Activated naive CD4-positive, alpha-beta T cell treated with anti-CD3 and anti-CD28 coated beads, Interleukin-2, amount 10 ng/mL, durations not matched to agents 7 days and 5 days (primary cell): ENCODE measurements around the gene SLC22A12.
"Not testable (repeated sequence)": the region's sequence is repeated elsewhere in the genome, so short reads cannot be mapped to it uniquely, and the experiment has no call there.

Source experiments
- CTCF ChIA-PET: fragments of 350-600 bp; sonication (Branson Sonifier 250); formaldehyde crosslinking; loops from one replicate; lab custom pipeline; 2021; ENCODE audit warnings: antibody characterized with exemption; lab: Charles Lee
- DNase-seq: peaks from one replicate; pipeline ENCODE4 v3.0.0-alpha.2; 2020
- H3K27ac Mint-ChIP-seq: one replicate; pipeline ENCODE4 v1.8.0; 2021; ENCODE audit warnings: mild to moderate bottlenecking, moderate library complexity, mixed read lengths
- H3K27me3 Mint-ChIP-seq: one replicate; pipeline ENCODE4 v1.8.0; 2021; ENCODE audit warnings: mild to moderate bottlenecking, mixed read lengths
- H3K36me3 Mint-ChIP-seq: one replicate; pipeline ENCODE4 v1.8.0; 2021; ENCODE audit warnings: mixed read lengths
- H3K4me1 Mint-ChIP-seq: one replicate; pipeline ENCODE4 v1.8.0; 2021; ENCODE audit warnings: mixed read lengths
- H3K4me3 Mint-ChIP-seq: one replicate; pipeline ENCODE4 v1.8.0; 2021; ENCODE audit warnings: mild to moderate bottlenecking, moderate library complexity, mixed read lengths
- H3K9me3 Mint-ChIP-seq: one replicate; pipeline ENCODE4 v1.8.0; 2021; ENCODE audit warnings: mixed read lengths

Gene SLC22A12

GRCh38 chr11:64591257-64592233 is 525 bp downstream of the SLC22A12 start:
- peaks cover 13% of the 10 kb centered on the region for H3K27me3 Mint-ChIP-seq
- CTCF ChIA-PET = no interaction called here
- peaks cover 6% of the 10 kb centered on the region for H3K9me3 Mint-ChIP-seq
- DNase-seq = no peak
- H3K27ac Mint-ChIP-seq = no peak overlapping the region
- no peaks in the 10 kb centered on the region for H3K4me1 Mint-ChIP-seq
- no peak overlapping the region for H3K4me3 Mint-ChIP-seq
- H3K36me3 Mint-ChIP-seq = no peaks in the 10 kb centered on the region

- CTCF ChIA-PET = no interaction called here
- no peak for DNase-seq
- Mint-ChIP-seq H3K27ac (no peak overlapping the region), H3K27me3 (peaks cover 14% of the 10 kb centered on the region), H3K9me3 (peaks cover 6% of the 10 kb centered on the region), H3K4me1 (no peaks in the 10 kb centered on the region), H3K4me3 (no peak overlapping the region), H3K36me3 (no peaks in the 10 kb centered on the region)
Measured at GRCh38 chr11:64592234-64592615, 1.2 kb downstream of the SLC22A12 start.

- no peak for DNase-seq
- no peaks in the 10 kb centered on the region for H3K4me1 Mint-ChIP-seq
- no peaks in the 10 kb centered on the region for H3K36me3 Mint-ChIP-seq
- H3K9me3 Mint-ChIP-seq = peaks cover 6% of the 10 kb centered on the region
- H3K27me3 Mint-ChIP-seq = peaks cover 12% of the 10 kb centered on the region
- H3K27ac Mint-ChIP-seq = no peak overlapping the region
- H3K4me3 Mint-ChIP-seq = no peak overlapping the region
- CTCF ChIA-PET = no interaction called here
Measured at GRCh38 chr11:64592656-64593055, 1.6 kb downstream of the SLC22A12 start.

- Mint-ChIP-seq H3K4me1 (no peaks in the 10 kb centered on the region), H3K9me3 (peaks cover 3% of the 10 kb centered on the region), H3K27me3 (peaks cover 5% of the 10 kb centered on the region), H3K36me3 (no peaks in the 10 kb centered on the region), H3K27ac (no peak overlapping the region), H3K4me3 (no peak overlapping the region)
- CTCF ChIA-PET = no interaction called here
- DNase-seq = no peak
Measured at GRCh38 chr11:64593156-64594105, 2.4 kb downstream of the SLC22A12 start.

GRCh38 chr11:64594159-64594939 is 3.3 kb downstream of the SLC22A12 start:
- peaks cover 4% of the 10 kb centered on the region for H3K27me3 Mint-ChIP-seq
- H3K4me3 Mint-ChIP-seq = no peak overlapping the region
- CTCF ChIA-PET = no interaction called here
- no peaks in the 10 kb centered on the region for H3K9me3 Mint-ChIP-seq
- no peak overlapping the region for H3K27ac Mint-ChIP-seq
- DNase-seq = no peak
- H3K36me3 Mint-ChIP-seq = no peaks in the 10 kb centered on the region
- no peaks in the 10 kb centered on the region for H3K4me1 Mint-ChIP-seq

GRCh38 chr11:64595922-64596321 is 4.9 kb downstream of the SLC22A12 start:
- H3K9me3 Mint-ChIP-seq, H3K27me3 Mint-ChIP-seq, H3K4me3 Mint-ChIP-seq, DNase-seq, H3K27ac Mint-ChIP-seq, CTCF ChIA-PET, H3K4me1 Mint-ChIP-seq, H3K36me3 Mint-ChIP-seq: not testable (repeated sequence)

GRCh38 chr11:64597671-64598101 is 6.7 kb downstream of the SLC22A12 start:
- Mint-ChIP-seq H3K27me3 (peaks cover 4% of the 10 kb centered on the region), H3K4me3 (no peak overlapping the region), H3K4me1 (no peaks in the 10 kb centered on the region), H3K27ac (no peak overlapping the region), H3K36me3 (no peaks in the 10 kb centered on the region), H3K9me3 (no peaks in the 10 kb centered on the region)
- CTCF ChIA-PET = no interaction called here
- no peak for DNase-seq

GRCh38 chr11:64598106-64598796 is 7.2 kb downstream of the SLC22A12 start:
- CTCF ChIA-PET = no interaction called here
- peaks cover 4% of the 10 kb centered on the region for H3K27me3 Mint-ChIP-seq
- H3K4me3 Mint-ChIP-seq = no peak overlapping the region
- H3K9me3 Mint-ChIP-seq = no peaks in the 10 kb centered on the region
- no peak for DNase-seq
- H3K4me1 Mint-ChIP-seq = no peaks in the 10 kb centered on the region
- H3K36me3 Mint-ChIP-seq = no peaks in the 10 kb centered on the region
- no peak overlapping the region for H3K27ac Mint-ChIP-seq

GRCh38 chr11:64598797-64599697 is 8.0 kb downstream of the SLC22A12 start:
- Mint-ChIP-seq H3K36me3 (no peaks in the 10 kb centered on the region), H3K9me3 (no peaks in the 10 kb centered on the region), H3K27ac (no peak overlapping the region), H3K4me1 (no peaks in the 10 kb centered on the region), H3K27me3 (peaks cover 4% of the 10 kb centered on the region), H3K4me3 (no peak overlapping the region)
- no peak for DNase-seq
- CTCF ChIA-PET = no interaction called here

GRCh38 chr11:64599698-64600211 is 8.7 kb downstream of the SLC22A12 start:
- no peaks in the 10 kb centered on the region for H3K9me3 Mint-ChIP-seq
- CTCF ChIA-PET = no interaction called here
- H3K27me3 Mint-ChIP-seq = peaks cover 9% of the 10 kb centered on the region
- no peak overlapping the region for H3K4me3 Mint-ChIP-seq
- DNase-seq = no peak
- no peaks in the 10 kb centered on the region for H3K36me3 Mint-ChIP-seq
- H3K27ac Mint-ChIP-seq = no peak overlapping the region
- no peaks in the 10 kb centered on the region for H3K4me1 Mint-ChIP-seq

GRCh38 chr11:64600281-64600992 is 9.4 kb downstream of the SLC22A12 start:
- Mint-ChIP-seq H3K27me3 (peaks cover 15% of the 10 kb centered on the region), H3K9me3 (no peaks in the 10 kb centered on the region), H3K27ac (no peak overlapping the region), H3K36me3 (no peaks in the 10 kb centered on the region), H3K4me1 (no peaks in the 10 kb centered on the region), H3K4me3 (no peak overlapping the region)
- DNase-seq = no peak
- CTCF ChIA-PET = no interaction called here
